Endodermal cell (in vitro differentiated cells): Measurements from ENCODE around the gene PAIP2. TPM values are rescaled to one million over a fixed set of nuclear protein-coding genes. Genes with fewer than 3 reads are reported as not detected.

ENCODE experiments used
- DNase-seq: peaks from one replicate; pipeline ENCODE4 v3.0.0-alpha.2; 2017
- H3K27ac ChIP-seq: 2 replicates; pipeline ENCODE4 v1.5.1; 2013; ENCODE audit warnings: mild to moderate bottlenecking, low read depth, low read length, moderate library complexity
- H3K27me3 ChIP-seq: 2 replicates; pipeline ENCODE4 v1.6.1; 2013; ENCODE audit warnings: mild to moderate bottlenecking, low read length, moderate library complexity; ENCODE audit not compliant: insufficient read depth, control insufficient read depth, poor library complexity, severe bottlenecking
- H3K36me3 ChIP-seq: 2 replicates; pipeline ENCODE4 v1.7.0; 2013; ENCODE audit warnings: mild to moderate bottlenecking, low read length, moderate library complexity; ENCODE audit not compliant: control insufficient read depth, insufficient read depth
- H3K4me1 ChIP-seq: one replicate; pipeline ENCODE4 v1.7.0; 2013; ENCODE audit warnings: low read length; ENCODE audit not compliant: control insufficient read depth, insufficient read depth
- H3K4me3 ChIP-seq: 2 replicates; pipeline ENCODE4 v1.5.1; 2013; ENCODE audit warnings: mild to moderate bottlenecking, low read length, moderate library complexity
- H3K9ac ChIP-seq: 2 replicates; pipeline ENCODE4 v1.6.1; 2013; ENCODE audit warnings: mild to moderate bottlenecking, low read length, moderate library complexity; ENCODE audit not compliant: poor library complexity, severe bottlenecking; ENCODE audit errors: extremely low read depth
- H3K9me3 ChIP-seq: 2 replicates; pipeline ENCODE4 v1.6.1; 2013; ENCODE audit warnings: mild to moderate bottlenecking, low read length, moderate library complexity; ENCODE audit not compliant: control insufficient read depth
- H3K27ac Mint-ChIP-seq: 2 replicates; pipeline ENCODE4 v1.8.0; 2020; ENCODE audit warnings: mixed read lengths
- H3K27me3 Mint-ChIP-seq: 2 replicates; pipeline ENCODE4 v1.8.0; 2021; ENCODE audit warnings: mild to moderate bottlenecking, mixed read lengths; ENCODE audit not compliant: insufficient read depth
- H3K36me3 Mint-ChIP-seq: 2 replicates; pipeline ENCODE4 v1.8.0; 2020; ENCODE audit warnings: low read depth, mixed read lengths
- H3K4me1 Mint-ChIP-seq: 2 replicates; pipeline ENCODE4 v1.8.0; 2020; ENCODE audit warnings: mixed read lengths
- H3K4me3 Mint-ChIP-seq: 2 replicates; pipeline ENCODE4 v1.8.0; 2020; ENCODE audit warnings: mild to moderate bottlenecking, moderate library complexity, mixed read lengths
- H3K9me3 Mint-ChIP-seq: 2 replicates; pipeline ENCODE4 v1.8.0; 2020; ENCODE audit warnings: mild to moderate bottlenecking, mixed read lengths
- WGBS, 2 experiments: methylation state at CpG; one replicate each; pipeline versions ENCODE4 v1.1.5 to v1.1.7; 2013; ENCODE audit warnings: missing lambda C conversion rate in 2 of 2, mixed read lengths in 1 of 2; ENCODE audit not compliant: insufficient coverage in 1 of 2, insufficient read length in 1 of 2; 5-methylcytosine and 5-hydroxymethylcytosine counted together
- total RNA-seq, 2 donors: library from RNA; stranded (reverse); fragmentation: NEBNext Ultra II Directional in 1 of 2; extraction: Animal tissue kit (Norgen Biotek cat#: 25700) in 1 of 2; gene quantifications; 2 replicates in 1 of 2; 3 replicates in 1 of 2; pipeline ENCODE4 v1.2.1, GENCODE V29; 2021
- TF ChIP-seq, protein P1 (sequence below): fragments of 200-600 bp; sonication (generic); conservative IDR thresholded peaks from 2 replicates; pipeline ENCODE4 v1.5.0; 2021; ENCODE audit warnings: antibody characterized with exemption, mild to moderate bottlenecking

The PAIP2 gene
- total RNA-seq, 2 donors from 2014 or later: 128 to 142 TPM

DNA sequence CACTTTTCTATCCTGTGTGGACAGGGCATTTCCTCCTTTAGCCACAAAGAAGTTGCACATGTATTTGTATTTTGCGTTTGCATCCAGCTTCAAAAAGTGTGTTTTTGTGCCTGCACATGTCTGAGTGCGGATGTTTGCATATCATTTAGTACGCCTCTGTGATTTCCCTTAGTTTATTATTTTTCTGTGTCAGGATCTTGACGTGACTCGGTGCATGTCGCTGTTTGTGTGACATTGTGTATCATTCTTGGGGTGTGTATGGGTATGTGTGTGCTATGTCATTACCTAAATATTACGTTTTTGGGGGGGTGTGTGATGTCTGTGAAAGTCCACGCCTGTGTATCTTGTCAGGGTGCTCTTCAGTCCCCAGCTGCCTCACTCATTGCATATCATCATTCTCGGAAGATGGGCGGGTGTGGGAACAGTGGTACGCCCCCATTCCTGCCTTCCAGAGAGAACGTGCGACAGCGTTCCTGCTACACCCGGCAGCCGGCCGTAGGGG lies 416 bp upstream of the PAIP2 start:
- no peak overlapping the region for H3K27ac ChIP-seq
- 19 to 33% methylated on average over 9 to 17 of the region's 17 CpGs for WGBS, 2 experiments
- no peaks in the 10 kb centered on the region for H3K9me3 ChIP-seq
- Mint-ChIP-seq H3K4me3 (peak overlapping the region; percentile 99), H3K27ac (peak overlapping the region; percentile 100), H3K9me3 (no peaks in the 10 kb centered on the region), H3K4me1 (peaks cover 15% of the 10 kb centered on the region), H3K27me3 (peaks cover 3% of the 10 kb centered on the region), H3K36me3 (peaks cover 25% of the 10 kb centered on the region)
- H3K27me3 ChIP-seq: no peaks in the 10 kb centered on the region
- no peak for DNase-seq
- TF ChIP-seq, protein P1, sequence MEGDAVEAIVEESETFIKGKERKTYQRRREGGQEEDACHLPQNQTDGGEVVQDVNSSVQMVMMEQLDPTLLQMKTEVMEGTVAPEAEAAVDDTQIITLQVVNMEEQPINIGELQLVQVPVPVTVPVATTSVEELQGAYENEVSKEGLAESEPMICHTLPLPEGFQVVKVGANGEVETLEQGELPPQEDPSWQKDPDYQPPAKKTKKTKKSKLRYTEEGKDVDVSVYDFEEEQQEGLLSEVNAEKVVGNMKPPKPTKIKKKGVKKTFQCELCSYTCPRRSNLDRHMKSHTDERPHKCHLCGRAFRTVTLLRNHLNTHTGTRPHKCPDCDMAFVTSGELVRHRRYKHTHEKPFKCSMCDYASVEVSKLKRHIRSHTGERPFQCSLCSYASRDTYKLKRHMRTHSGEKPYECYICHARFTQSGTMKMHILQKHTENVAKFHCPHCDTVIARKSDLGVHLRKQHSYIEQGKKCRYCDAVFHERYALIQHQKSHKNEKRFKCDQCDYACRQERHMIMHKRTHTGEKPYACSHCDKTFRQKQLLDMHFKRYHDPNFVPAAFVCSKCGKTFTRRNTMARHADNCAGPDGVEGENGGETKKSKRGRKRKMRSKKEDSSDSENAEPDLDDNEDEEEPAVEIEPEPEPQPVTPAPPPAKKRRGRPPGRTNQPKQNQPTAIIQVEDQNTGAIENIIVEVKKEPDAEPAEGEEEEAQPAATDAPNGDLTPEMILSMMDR: no peak
- peak overlapping the region; percentile 88 for H3K4me3 ChIP-seq
- H3K36me3 ChIP-seq: peaks cover 20% of the 10 kb centered on the region
- no peak overlapping the region for H3K9ac ChIP-seq
- no peaks in the 10 kb centered on the region for H3K4me1 ChIP-seq

DNA sequence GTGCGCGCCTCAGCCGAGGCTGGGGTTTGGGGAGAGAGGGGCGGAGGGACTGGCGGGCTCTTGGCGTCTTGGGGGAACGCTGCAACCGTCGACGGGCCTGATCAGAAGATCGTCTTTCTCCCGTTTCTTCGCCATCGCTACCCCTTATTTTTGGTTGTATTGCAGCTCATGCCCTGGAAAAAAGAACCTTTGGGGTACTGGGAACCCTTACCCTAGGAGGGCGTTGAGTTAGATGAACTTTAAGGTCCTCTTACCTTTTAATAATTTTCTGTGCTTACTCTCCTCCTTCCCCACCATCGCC lies 719 bp downstream of the PAIP2 start:
- Histone ChIP-seq H3K27ac (peak overlapping the region; percentile 100), H3K9ac (peak overlapping the region; percentile 99), H3K4me3 (peak overlapping the region; percentile 88), H3K27me3 (no peaks in the 10 kb centered on the region), H3K4me1 (no peaks in the 10 kb centered on the region), H3K36me3 (peaks cover 29% of the 10 kb centered on the region), H3K9me3 (no peaks in the 10 kb centered on the region)
- peak overlapping the region; percentile 99 for H3K4me3 Mint-ChIP-seq
- no peak for DNase-seq
- H3K4me1 Mint-ChIP-seq: peaks cover 15% of the 10 kb centered on the region
- 0% methylated on average over 5 to 16 of the region's 16 CpGs for WGBS, 2 experiments
- no peaks in the 10 kb centered on the region for H3K9me3 Mint-ChIP-seq
- TF ChIP-seq, protein P1: no peak
- peaks cover 3% of the 10 kb centered on the region for H3K27me3 Mint-ChIP-seq
- peak overlapping the region; percentile 100 for H3K27ac Mint-ChIP-seq
- peaks cover 31% of the 10 kb centered on the region for H3K36me3 Mint-ChIP-seq

DNA sequence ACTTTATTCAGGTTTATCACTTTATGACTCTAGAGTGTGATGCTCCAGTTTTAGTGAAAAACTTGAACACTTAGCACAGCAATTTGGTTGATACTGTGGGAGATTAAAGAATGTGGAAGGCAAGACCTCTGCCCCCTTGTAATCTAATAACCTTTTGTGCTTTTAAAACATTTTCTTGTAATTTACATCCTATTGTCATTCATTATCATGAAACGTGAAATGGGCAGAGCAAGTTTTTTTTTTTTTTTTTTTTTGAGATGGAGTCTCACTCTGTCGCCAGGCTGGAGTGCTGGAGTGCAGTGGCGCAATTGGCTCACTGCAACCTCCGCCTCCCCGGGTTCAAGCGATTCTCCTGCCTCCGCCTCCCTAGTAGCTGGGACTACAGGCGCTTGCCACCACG lies 1.8 kb downstream of the PAIP2 start:
- H3K9ac ChIP-seq: peak overlapping the region; percentile 99

More for the DNA sequence above, 1.8 kb downstream of the PAIP2 start:
- H3K27me3 ChIP-seq: no peaks in the 10 kb centered on the region
- H3K27me3 Mint-ChIP-seq: peaks cover 3% of the 10 kb centered on the region
- no peaks in the 10 kb centered on the region for H3K9me3 ChIP-seq
- no peaks in the 10 kb centered on the region for H3K4me1 ChIP-seq
- TF ChIP-seq, protein P1: no peak
- no peak overlapping the region for H3K27ac Mint-ChIP-seq
- WGBS, 2 experiments: 90 to 92% methylated on average over 9 of the region's 9 CpGs
- H3K4me3 ChIP-seq: peak overlapping the region; percentile 88
- no peak overlapping the region for H3K27ac ChIP-seq
- H3K4me1 Mint-ChIP-seq: peaks cover 15% of the 10 kb centered on the region
- no peak for DNase-seq
- H3K9me3 Mint-ChIP-seq: no peaks in the 10 kb centered on the region
- H3K36me3 ChIP-seq: peaks cover 32% of the 10 kb centered on the region
- peak overlapping the region; percentile 99 for H3K4me3 Mint-ChIP-seq
- H3K36me3 Mint-ChIP-seq: peaks cover 36% of the 10 kb centered on the region
